ENCODE data around the gene XAF1.

DNA sequence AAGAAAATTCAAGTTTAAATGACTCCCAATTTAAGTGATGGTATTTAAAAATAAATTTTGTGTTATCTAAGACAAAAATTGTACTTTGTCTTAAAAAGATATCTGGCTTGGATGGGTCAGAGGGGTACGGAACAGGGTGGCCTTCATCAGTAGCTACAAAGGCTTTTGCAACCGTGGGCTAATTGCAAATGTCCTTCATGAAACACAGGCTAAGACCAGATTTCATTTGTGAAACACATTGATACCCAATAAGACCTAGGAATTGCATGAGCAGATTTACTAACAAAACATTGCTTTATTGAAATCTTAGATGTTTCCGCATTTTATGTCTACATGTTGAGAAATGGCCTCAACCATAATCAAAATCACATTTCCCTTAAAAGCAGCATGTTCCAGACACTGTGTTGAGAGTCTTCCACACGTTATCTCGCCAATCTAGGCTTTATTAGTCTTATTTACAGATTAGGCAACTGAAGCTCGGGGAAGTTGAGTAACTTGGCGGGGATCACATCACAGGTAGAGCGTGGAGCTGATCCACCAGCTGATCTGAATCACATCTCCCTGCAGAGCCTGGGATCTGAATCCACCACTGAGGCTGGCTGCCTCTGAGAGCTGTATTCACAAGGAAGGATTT lies 42.0 kb downstream of the XAF1 start:
- TF ChIP-seq, protein P1, sequence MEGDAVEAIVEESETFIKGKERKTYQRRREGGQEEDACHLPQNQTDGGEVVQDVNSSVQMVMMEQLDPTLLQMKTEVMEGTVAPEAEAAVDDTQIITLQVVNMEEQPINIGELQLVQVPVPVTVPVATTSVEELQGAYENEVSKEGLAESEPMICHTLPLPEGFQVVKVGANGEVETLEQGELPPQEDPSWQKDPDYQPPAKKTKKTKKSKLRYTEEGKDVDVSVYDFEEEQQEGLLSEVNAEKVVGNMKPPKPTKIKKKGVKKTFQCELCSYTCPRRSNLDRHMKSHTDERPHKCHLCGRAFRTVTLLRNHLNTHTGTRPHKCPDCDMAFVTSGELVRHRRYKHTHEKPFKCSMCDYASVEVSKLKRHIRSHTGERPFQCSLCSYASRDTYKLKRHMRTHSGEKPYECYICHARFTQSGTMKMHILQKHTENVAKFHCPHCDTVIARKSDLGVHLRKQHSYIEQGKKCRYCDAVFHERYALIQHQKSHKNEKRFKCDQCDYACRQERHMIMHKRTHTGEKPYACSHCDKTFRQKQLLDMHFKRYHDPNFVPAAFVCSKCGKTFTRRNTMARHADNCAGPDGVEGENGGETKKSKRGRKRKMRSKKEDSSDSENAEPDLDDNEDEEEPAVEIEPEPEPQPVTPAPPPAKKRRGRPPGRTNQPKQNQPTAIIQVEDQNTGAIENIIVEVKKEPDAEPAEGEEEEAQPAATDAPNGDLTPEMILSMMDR (IDR thresholded peaks at IDR 0.05): no peak
- no peak for TF ChIP-seq EP300 (IDR thresholded peaks at IDR 0.05)
